Choroid plexus epithelial cell (primary cell): ENCODE measurements around the gene ITGBL1.

Experiments
- DNase-seq: peaks from one replicate; pipeline ENCODE4 v3.0.0-alpha.2; 2010; ENCODE audit warnings: low read depth
- H3K4me3 ChIP-seq: 2 replicates; pipeline ENCODE4 v1.5.1; 2011; ENCODE audit warnings: low read depth, mild to moderate bottlenecking, control low read depth, low read length, moderate library complexity
- TF ChIP-seq, protein P1 (sequence below): conservative IDR thresholded peaks from 2 replicates; pipeline ENCODE4 v1.5.1; 2011; ENCODE audit warnings: low read depth, mild to moderate bottlenecking, control low read depth, inconsistent platforms, low read length, moderate library complexity

The ITGBL1 gene

DNA sequence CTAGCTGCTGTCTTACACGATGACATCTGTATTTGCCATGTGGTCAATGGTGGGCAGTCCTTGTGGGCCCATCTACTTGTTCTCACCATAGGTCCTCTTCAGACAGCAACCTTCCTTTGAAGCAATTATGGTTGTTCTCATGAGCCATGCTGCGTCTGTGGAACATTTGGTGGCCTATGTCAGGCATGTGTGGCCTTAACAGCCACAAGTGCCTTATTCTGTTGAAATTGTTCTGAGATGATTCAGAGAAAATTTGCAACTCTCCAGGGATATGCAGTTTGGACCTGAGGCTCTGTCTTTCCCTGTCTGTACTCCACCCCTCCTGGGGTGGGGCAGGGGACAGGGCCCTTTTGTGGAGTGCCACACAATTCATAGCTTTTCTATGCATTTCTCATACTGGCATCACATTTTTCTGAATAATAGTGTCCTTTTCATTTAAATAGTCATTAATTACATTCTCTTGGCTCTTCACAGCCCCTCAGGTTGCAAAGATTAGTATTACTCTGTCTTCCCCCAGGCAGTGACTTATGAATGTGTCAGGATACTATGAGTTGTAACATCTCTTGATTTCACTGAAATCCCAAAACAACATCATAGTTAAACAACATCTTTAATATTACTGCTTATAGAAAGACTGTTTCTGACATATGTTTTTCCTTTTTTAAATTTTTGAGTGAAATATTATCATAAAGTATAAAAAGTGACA lies 102.1 kb downstream of the ITGBL1 start:
- H3K4me3 ChIP-seq: no peak overlapping the region
- no peak for DNase-seq
- TF ChIP-seq, protein P1, sequence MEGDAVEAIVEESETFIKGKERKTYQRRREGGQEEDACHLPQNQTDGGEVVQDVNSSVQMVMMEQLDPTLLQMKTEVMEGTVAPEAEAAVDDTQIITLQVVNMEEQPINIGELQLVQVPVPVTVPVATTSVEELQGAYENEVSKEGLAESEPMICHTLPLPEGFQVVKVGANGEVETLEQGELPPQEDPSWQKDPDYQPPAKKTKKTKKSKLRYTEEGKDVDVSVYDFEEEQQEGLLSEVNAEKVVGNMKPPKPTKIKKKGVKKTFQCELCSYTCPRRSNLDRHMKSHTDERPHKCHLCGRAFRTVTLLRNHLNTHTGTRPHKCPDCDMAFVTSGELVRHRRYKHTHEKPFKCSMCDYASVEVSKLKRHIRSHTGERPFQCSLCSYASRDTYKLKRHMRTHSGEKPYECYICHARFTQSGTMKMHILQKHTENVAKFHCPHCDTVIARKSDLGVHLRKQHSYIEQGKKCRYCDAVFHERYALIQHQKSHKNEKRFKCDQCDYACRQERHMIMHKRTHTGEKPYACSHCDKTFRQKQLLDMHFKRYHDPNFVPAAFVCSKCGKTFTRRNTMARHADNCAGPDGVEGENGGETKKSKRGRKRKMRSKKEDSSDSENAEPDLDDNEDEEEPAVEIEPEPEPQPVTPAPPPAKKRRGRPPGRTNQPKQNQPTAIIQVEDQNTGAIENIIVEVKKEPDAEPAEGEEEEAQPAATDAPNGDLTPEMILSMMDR: no peak

DNA sequence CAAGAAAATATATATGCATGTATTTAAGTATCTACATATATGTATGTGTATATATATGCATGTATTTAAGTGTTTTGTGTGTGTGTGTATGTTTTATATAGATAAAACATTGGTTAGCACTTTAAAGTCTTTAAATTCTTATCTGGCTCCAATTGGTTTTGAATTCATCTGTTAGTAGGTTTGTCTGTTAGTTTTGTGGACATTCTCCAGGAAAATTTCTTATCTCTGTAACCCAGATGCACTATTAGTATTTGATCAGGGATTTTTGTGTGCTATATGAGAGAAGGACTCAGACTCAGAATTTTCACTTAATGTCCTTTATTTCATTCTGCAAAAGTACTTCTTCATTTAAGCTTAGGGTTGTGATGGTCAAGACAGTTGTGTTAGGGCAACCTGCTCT lies 103.1 kb downstream of the ITGBL1 start:
- DNase-seq: no peak
- H3K4me3 ChIP-seq: no peak overlapping the region
- TF ChIP-seq, protein P1: no peak

DNA sequence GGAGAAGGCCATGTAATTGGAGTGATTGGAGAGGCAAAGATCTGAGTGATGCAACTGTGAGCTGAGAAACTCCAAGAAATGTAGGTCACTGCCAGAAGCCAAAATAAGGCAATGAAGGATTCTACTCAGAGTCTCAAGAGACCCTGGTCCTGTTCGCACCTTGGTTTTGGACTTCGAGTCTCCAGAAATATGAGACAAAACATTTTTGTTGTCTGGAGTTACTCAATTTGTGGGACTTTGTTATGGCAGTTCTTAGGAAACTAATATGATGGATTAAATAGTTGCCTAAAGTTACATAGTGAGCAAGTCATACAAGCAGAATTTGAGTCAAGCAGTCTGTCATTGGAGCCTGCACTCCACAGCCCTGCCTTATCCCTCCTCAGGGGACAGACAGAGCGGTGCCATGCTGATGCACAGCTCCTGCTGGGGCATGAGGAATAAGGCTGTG lies 104.2 kb downstream of the ITGBL1 start:
- TF ChIP-seq, protein P1: no peak
- DNase-seq: peak; percentile 30
- no peak overlapping the region for H3K4me3 ChIP-seq

DNA sequence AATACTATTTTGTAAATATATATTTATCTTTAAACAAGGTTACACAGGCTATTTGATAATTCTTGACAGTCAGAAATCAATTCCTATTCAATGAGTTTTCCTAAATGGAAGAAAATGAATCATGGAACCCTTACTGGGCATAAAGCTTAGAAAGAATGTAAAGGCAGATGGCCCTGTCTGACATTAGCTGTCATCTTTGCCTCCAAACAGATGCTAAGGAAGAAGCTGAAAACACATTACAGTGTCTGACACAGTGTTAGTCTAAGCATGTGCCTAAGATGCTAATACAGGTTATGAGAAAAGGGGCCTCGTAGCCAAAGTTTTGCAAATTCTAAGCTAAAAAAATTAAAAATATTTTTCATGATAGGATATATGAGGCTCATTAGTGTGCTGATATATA lies 112.8 kb downstream of the ITGBL1 start:
- no peak for DNase-seq
- TF ChIP-seq, protein P1: no peak
- H3K4me3 ChIP-seq: no peak overlapping the region

GRCh38 chr13:101567841-101568240 lies 115.4 kb downstream of the ITGBL1 start:
- H3K4me3 ChIP-seq: no peak overlapping the region
- DNase-seq: no peak
- TF ChIP-seq, protein P1: no peak

- TF ChIP-seq, protein P1: no peak
- no peak overlapping the region for H3K4me3 ChIP-seq
- no peak for DNase-seq
These were observed 117.3 kb downstream of the ITGBL1 start for GRCh38 chr13:101569807-101570206.

DNA sequence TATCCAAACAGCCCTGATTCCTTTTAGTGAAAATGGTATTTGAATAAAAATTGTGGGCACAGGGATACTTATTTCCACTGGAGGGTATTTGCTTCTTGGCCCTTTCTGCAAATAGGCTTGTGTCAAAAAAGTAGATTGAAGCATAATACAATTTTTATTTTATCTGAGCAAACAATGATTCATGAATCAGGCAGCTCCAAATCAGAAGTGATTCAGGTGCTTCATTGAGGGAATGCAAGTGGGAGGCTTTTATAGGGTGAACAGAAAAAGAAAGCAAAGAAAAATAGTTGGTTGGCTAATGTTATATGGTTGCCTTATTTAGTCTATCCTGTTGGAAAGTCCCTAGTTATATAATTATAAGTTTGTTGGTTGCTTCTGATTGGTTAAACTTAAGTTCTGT lies 117.9 kb downstream of the ITGBL1 start:
- no peak overlapping the region for H3K4me3 ChIP-seq
- peak; percentile 35 for DNase-seq
- TF ChIP-seq, protein P1: no peak
